GM19023 (cell line): Measurements from ENCODE around the gene TBK1.

Source experiments
- ATAC-seq: cut with Tn5 transposase; IDR thresholded peaks from one replicate; pipeline ENCODE4 v1.9.1; 2021; ENCODE audit warnings: mild to moderate bottlenecking, moderate library complexity; ENCODE audit not compliant: unreplicated experiment

TBK1 gene

DNA sequence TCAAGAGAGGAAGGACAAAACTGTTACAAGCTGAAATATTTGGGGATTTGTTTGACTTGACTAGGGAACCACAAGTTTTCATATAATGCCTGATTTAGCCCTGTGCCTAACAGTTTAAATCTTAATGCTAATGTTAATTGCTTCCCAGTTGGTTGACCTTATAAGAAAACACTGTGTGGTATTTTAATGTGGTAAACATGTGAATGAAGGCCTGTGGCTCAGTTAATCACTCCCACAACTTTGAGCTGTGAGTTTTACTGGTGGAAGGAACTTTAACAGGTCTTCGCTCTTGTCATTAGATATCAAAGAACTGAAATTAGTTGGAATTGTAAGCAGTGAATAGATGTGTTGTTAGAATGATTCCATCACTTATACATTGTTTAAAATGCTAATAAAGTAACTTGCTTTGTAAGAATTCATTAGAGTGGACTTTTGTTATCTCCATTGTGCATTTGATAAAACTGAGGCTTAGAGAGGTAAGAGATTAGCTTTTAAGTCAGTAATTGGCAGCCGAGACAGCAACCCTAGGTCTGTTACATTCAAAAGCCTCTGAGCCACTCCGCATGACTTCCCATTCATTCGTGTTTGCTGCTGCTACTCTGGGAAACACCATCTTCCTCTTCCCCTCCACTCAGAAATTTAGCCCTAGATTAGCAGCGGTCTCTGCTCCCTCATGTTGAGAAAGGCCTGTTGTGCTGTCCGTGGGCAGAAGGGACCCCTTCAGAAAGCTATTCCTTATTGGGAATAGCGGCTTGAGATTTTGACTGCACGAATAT is 1.0 kb upstream of the TBK1 start:
- ATAC-seq: no peak

DNA sequence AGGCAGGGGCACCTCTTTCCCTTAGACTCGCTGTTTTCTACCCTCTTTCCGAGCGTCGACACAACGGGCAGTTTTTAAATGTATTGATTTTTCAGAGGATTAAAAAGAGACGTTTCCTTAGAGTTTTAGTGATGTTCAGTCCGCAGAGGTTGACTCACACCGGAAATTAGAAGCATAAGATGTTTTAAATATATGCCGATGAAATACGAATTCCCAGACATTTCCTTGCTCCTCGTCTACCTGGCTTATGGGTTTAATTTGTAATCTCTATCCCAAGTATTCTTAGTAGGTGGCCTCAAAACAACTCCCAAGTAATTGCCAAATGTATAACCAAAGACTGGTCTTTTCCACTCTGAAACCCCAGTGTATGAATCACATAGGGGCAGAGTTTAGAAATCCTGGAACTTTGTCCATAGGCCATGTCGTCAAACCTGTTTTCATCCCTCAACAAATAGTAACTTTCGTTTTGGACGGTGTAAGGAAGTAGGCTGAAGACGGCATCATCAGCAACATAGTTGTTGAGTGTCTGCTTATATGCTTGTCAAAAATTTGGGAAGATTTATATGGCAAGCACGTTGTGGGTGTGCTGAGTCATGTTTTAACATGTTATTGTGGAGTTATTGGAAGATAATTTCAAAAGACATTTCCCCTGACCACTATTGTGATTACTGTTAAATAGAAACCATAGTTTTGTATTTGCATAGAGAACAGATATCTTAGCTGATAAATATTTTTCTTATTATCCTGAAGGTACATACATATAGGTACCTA is 824 bp downstream of the TBK1 start:
- no peak for ATAC-seq

DNA sequence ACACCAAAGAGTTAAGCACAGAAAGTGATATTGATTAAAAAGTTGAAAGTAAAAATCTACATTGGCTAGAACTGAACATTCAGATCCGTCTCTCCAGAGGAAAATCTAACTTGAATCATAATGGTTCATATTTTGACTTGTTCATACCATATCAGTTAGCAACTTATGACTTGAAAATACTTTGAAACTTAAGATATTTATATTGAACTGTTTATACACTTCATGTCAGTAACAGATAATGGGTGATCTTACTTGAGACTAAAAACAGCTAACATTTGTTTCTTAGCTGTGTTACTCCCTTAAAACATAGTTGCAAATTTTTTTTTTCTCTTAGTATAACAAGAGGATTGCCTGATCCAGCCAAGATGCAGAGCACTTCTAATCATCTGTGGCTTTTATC is 3.6 kb downstream of the TBK1 start:
- ATAC-seq: no peak

DNA sequence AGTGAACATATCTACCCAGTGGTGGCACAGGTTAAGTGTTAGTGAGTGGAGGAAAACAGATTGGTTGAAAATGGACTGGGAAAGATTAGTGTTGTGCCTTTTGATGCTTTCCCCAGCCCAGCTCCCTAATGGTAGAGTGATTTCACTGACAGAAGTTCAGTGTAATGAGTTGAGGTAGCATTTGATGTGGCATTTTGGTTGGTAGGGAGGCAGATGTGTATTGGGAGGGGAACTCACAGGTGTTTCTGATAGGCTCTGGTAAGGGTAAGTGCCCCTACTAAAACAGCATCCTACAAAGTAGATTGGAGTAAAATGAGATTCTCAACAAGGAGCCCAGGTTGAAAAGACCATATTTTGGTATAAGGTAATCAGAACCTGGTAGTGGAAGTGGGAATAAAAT is 4.2 kb downstream of the TBK1 start:
- ATAC-seq: no peak

DNA sequence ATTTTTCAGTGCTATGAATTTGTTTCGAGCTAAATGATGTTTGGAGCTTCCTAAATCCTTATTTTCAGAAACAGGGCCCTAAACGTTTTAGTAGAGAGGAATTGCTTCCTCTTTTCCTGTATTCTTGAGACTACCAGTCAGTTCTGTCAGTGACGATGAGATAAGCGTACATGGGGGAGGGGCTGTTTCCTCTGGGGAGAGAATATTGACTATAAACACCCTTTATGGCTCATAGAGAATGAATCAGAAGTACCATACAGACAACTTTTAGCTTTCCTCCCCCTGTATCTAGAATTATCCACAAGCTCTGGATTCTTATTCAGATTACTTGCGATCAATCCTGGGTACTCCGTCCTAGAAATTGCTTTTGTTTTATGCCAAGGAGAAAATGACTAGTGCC is 5.1 kb downstream of the TBK1 start:
- ATAC-seq: no peak

DNA sequence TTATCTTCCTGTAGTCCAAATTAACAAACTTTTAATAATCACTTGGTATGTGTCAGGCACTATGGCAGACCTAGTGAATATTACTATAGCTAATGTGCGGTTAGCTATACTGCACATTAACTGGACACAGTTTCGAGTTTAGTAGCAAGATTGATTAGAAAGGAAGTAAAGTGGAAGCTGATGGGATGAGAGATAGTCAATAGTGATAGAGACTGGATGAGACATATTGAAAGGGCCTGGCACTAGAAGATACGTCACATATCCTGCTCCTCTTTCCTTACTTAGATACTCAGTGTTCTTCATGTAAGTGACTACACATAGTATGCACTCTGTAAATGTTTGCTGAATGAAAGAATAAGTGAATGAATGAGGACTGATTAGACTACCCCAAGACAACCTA is 5.5 kb downstream of the TBK1 start:
- ATAC-seq: no peak

DNA sequence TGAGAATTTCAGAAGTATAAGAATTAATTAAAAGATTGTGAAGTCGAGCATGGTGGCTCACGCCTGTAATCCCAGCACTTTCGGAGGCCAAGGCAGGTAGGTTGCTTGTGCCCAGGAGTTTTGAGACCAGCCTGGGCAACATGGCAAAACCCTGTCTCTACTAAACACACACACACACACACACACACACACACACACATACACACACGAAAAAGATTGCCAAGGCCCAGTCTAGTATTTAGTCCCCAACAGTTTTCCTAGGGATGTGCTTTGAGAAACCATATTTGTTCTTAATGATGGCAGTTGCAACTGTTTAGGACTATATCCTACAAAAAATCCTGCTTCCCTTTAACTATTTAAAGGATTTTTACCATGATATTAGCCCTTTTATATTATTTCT is 6.0 kb downstream of the TBK1 start:
- no peak for ATAC-seq

DNA sequence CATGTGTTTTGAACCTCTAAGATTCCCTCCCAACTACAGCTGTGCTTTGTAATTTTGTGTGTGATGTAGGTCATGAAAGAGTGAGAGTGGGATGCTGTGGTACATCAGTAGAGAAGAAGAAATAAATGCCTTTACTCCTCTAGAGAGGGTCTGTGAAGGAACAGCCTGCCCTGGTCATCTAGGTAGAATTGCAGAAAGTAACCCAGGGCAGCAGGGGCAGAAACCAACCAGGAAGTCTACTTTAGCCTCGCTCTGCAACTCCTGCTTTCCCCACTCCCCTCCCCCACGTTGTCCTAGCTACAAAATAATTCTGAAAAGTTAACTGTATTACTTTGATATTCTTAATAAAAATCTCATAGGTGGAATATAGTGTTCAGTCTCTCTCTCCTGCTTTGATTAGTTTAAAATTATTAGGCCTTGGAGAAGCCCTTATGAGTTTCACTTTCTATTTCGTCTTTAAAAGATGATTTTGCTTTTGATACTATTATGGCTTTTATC is 7.5 kb downstream of the TBK1 start:
- ATAC-seq: peak; percentile 60

DNA sequence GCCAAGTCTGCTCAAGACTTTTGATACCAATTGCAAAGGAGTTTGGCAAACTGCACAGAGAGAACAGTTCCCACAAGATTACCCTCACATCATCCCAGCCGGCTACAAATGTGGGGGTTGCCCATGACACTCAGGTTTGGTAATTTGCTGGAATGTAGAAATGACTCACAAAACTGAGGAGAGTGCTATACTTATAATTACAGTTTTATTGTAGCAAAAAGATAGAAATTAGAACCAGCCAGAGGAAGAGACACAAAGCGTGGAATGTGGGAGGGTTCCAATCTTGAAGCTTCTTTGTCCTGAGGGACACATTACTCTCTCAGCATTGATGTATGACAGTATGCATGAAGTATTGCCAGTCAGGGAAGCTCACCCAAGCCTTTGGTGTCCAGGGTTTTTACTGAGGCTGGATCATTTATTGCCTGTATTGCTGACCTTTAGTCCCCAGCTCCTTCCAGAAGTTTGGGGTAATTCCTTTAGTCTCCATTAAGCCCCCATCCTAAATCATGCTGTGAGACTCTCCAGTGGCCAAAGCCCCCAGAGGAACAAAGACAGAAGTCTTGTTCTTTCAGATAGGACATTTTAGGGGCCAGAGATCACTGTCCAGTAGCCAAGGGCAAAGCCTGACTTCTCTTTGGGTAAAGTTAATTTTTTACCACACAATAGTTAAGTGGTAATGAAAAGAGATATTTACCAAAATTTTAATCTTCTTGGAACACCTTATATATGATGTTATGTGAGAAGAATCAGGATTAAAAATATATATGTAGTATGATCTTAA is 9.9 kb downstream of the TBK1 start:
- ATAC-seq: no peak

DNA sequence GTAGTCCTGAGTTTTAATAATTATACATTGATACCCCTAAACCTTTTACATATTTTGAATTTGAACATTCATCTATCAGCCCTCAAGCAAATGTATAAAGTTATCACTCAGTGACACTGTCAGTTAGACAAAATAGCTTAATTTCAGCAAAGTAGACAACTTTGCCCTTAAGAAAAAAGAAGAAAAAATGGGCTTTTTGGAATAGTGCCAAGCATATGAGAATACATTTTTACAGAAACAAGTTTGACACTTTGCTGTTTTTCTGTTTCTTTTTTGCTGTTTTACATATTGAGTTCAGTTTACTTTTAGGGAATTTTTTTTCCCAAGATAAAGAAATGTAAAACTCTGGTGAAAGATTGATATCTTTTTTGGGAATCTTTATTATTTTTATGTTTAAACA is 14.3 kb downstream of the TBK1 start:
- no peak for ATAC-seq

DNA sequence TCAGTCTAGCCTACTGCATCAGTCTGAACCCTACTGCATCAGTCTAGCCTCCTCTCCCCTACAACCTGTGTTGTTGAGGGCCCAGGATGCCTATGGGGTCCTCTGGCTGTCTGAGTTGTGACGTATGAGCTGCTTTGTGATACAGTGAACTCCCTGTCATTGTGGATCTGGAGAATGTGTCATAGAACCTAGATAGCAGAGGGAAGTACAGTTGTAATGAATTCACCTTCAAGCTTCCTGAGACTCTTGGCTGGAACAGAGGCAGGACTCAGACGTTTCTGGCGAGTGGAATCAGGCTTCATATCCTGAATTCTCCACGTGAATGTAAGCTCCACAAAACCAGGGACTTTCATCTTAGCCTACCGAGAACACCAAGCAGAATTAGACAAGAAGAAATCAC is 17.0 kb downstream of the TBK1 start:
- ATAC-seq: no peak

DNA sequence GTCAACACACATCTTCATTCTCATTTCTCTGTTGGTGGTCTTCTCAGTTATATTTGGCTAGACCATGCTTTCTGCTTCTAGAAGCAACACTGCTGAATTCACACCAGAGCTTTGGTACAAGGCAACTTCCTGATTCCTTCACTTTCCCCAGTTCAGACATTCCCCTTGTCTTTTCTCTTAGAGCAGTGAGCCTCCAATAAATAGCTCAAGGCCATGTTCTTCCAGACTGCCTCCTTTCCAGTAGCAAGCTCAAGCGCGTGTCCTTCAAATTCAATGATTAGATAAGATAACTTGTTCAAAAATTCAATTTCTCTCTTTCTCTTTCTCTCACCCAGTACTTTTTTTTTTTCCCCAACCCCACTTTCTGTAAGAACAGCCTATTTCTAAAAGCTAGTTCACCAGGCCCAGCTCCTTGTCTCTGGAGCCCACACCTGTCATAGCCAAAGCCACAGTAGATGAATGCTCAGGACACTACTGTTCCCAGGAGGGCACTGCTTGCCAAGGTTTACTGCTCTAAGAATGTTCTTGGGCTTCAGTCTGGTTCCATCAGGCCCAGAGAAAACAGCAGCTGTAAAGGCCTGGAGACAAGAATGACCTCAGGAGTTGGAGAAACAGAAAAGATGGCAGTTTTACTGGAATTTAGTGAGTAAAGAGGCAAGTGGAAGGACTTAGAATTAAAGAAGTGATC is 17.7 kb downstream of the TBK1 start:
- ATAC-seq: no peak

DNA sequence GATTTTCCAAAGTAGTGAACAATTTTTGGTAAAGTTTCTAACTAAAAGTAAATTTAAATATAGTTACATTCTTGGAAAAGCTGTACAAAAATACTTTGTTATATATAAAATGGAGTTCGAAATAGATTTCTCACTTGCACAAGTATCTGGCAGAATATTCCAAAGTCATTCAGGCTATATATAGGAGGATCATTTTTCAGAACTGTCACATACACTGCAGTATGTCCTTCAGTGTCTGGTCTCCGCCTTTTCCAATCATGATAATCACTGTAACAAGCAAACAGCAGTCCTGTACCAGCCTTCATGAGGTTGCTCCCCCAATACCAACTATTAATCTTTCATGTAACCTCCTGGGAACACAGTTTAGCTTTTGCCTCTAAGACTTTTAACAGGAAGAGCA is 18.6 kb downstream of the TBK1 start:
- ATAC-seq: no peak

DNA sequence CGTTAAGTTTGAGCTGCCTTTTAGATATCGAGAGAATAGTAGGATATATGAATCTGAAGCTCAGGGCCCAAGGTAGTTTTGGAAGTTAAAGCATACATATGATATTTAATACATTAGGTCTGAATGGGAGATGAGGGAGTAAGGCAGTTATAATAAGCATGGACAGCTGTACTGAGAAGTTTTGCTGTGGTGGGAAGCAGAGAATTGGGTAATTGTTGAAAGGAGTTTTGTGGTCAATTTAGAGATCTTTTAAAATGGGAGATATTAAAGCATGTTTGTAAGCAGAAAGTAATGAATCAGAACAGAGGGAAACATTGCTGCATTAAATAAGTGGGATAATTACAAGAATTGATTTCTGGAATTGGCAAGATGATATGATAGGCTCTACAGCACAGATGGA is 21.3 kb downstream of the TBK1 start:
- no peak for ATAC-seq

DNA sequence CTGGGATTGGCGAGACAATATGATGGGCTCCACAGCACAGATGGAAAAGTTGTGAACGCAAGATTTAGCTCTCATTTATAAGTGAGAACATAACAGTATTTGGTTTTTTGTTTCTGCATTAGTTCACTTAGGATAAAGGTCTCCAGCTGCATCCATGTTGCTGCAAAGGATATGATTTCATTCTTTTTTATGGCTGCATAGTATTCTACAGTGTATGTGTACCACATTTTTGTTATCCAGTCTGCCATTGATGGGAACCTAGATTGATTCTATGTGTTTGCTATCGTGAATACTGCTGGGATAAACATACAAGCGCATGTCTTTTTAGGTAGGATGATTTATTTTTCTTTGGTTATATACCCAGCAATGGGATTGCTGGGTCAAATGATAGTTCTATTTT is 23.6 kb downstream of the TBK1 start:
- ATAC-seq: no peak

DNA sequence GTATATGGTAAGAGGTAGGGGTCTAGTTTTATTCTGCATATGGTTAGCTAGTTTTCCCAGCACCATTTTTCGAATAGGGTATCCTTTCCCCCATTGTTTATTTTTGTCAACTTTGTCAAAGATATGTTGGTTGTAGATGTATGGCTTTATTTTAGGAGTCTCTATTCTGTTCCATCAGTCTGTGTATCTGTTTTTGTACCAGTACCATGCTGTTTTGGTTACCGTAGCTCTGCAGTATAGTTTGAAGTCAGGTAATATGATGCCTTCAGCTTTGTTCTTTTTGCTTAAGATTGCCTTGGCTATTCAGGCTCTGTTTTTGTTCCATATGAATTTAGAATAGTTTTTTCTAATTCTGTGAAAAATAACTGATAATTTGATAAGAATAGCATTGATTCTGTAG is 24.9 kb downstream of the TBK1 start:
- ATAC-seq: no peak

DNA sequence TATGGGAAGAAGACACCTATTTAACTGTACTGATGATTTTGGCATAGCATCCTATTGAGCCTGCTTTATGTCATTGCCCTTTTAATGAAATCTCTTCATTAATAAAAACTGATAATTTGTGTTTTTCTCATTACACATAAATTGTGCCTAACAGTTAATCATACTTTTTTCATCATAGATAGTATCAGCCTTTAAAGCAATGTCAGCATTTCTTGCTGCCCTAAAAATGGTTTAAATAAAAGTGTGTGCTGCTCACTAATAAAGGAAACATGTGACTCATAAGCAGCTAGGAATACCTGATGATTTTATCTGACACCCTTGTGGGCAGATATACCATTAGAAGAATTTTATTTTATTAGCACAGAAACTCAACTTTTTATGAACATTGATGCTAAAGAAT is 26.7 kb downstream of the TBK1 start:
- no peak for ATAC-seq

DNA sequence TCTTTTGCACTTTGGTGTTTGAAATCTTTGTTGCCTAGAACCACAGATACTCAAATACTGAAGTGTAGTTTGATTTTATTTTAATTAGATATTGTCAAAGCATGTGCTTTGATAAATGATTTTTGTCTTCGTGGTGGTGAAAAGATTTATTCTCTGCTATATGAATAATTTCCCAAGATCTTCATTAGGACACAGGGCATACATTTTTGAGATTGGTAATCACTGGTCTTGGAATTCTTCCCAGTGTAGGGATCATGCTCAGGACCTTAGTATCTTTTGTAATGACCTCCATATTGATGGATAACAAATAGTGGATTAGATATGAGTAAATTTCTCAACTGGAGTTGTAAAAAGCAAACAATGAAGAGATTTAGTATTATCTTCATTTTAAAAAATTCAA is 28.2 kb downstream of the TBK1 start:
- no peak for ATAC-seq

DNA sequence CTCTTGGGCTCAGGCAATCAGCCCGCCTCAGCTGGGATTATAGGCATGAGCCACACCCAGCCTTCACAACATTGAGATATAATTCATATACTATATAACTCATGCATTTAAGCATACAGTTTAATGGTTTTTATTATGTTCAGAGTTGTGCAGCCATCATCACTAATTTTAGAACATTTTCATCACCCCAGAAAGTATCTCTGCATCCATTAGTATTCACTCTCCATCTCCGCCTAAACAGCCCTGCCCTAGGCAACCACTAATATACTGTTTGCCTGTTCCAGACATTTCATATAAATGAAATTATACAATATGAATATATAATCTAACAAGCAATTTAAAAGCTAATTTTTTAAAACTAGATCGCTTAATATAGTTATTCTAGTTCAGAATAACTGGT is 34.7 kb downstream of the TBK1 start:
- no peak for ATAC-seq

DNA sequence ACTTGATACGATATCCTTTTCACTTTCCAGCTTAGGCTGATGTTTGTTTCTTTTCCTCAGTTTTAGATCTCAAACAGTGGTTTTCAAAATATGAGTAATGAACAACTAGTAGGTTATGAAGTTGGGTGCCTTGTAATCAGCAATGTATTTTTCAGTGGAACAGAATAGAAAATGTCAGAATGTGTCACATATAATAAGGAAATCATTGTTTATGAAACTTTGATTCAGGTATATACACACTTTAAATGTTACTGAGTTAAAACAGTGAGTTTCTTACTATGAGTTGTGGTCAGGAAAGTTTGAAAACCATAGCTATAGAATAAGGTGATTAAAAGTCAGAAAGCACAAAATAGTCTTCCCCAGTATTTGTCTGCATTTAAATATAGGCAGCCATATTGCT is 39.8 kb downstream of the TBK1 start:
- ATAC-seq: no peak

DNA sequence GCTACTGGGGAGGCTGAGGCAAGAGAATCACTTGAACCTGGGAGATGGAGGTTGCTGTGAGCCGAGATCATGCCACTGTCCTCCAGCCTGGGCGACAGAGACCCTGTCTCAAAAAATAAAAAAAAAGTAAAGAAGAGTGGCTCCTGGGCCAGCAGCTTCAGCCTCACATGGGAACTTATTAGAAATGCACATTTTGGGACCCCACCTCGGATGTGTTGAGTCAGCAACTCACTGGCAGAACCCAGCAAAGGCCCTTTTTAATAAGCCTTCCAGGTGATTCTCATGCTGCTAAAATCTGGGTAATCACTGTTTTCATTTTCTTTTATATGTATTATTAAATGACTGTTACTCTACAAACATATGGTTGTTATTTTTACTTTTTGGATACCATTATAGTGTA is 41.6 kb downstream of the TBK1 start:
- no peak for ATAC-seq
